Measurements from ENCODE around the gene SP8. TPM values are rescaled to one million over a fixed set of nuclear protein-coding genes. Genes with fewer than 3 reads are reported as not detected.

Gene SP8
- total RNA-seq, 1 donor from 2014 or later: not detected

DNA sequence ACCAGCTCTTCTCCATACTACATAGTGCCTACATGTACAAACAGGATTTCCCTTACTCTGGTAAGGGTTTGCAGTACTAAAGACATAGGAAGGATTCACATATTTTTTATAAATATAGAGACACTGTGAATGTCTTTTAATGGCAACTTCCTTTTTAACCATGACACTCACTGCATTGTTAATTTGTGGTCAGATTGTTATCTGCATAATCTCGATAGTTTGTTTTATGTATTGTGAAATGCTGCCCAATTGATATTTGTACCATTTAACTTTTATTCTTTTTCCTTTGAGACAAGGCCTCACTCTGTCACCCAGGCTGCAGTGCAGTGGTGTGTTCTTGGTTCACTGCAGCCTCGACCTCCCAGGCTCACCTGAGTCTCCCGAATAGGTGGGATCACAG, 39.7 kb downstream of the SP8 start:
- TF ChIP-seq CTCF (IDR thresholded peaks at IDR 0.05; ENCODE audit: borderline replicate concordance): no peak
- Histone ChIP-seq H3K4me3 (no peak overlapping the region), H3K27ac (replicated peaks) (no peak overlapping the region), H3K36me3 (no peaks in the 10 kb centered on the region), H3K27me3 (ENCODE audit: low read depth) (peaks cover 28% of the 10 kb centered on the region), H3K4me1 (no peaks in the 10 kb centered on the region), H3K9me3 (replicated peaks) (no peaks in the 10 kb centered on the region)
- no peak for DNase-seq
- intact Hi-C loops (cut with micrococcal nuclease): no loop called here

DNA sequence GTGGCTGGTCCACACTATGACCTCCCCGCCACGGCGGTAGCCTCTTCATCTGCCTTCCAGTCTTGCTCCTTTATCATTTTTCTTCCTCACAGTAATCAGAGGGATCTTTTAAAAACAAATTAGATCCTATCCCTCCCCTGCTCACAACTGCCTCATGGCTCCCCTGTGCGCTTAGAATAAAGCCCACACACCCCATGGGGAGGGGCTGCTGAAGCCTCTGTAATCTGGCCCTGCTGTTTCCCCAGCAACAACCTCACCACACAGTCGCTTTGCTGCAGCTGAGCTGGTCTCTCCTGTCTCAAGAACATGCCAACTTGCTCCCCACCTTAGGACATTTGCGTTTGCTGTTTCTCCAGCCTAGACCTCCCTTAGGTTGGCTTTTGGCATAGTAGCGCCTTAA, 41.0 kb downstream of the SP8 start:
- no peak for DNase-seq
- H3K36me3 ChIP-seq: no peaks in the 10 kb centered on the region
- H3K4me3 ChIP-seq: no peak overlapping the region
- H3K27me3 ChIP-seq (ENCODE audit: low read depth): peaks cover 21% of the 10 kb centered on the region
- no peaks in the 10 kb centered on the region for H3K4me1 ChIP-seq
- TF ChIP-seq CTCF (IDR thresholded peaks at IDR 0.05; ENCODE audit: borderline replicate concordance): no peak
- no peaks in the 10 kb centered on the region for H3K9me3 ChIP-seq (replicated peaks)
- intact Hi-C loops (cut with micrococcal nuclease): no loop called here
- no peak overlapping the region for H3K27ac ChIP-seq (replicated peaks)

- DNase-seq: no peak
- Histone ChIP-seq H3K4me1 (no peaks in the 10 kb centered on the region), H3K9me3 (replicated peaks) (no peaks in the 10 kb centered on the region), H3K27ac (replicated peaks) (no peak overlapping the region), H3K4me3 (no peak overlapping the region), H3K36me3 (no peaks in the 10 kb centered on the region), H3K27me3 (ENCODE audit: low read depth) (peaks cover 20% of the 10 kb centered on the region)
- no peak for TF ChIP-seq CTCF (IDR thresholded peaks at IDR 0.05; ENCODE audit: borderline replicate concordance)
- intact Hi-C loops (cut with micrococcal nuclease): no loop called here
Measured at GRCh38 chr7:20744954-20745446, 41.7 kb downstream of the SP8 start.

DNA sequence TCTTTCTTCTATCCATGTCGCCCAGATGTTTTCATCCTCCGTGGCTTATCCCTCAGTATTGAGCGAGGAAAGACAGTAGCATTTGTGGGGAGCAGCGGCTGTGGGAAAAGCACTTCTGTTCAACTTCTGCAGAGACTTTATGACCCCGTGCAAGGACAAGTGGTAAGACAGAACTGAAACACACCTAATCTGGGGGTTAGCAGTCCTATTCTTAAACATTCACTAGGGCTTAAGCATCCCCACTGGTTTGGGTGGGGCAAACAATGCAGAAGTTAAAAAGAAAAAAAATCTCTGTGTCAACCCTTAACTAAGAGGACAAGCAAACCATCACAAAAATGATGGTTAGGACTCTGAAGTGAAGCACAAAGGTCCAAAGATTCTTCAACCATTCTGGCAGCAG, 43.8 kb downstream of the SP8 start:
- H3K27me3 ChIP-seq (ENCODE audit: low read depth): peaks cover 20% of the 10 kb centered on the region
- no peak overlapping the region for H3K4me3 ChIP-seq
- H3K36me3 ChIP-seq: no peaks in the 10 kb centered on the region
- no peaks in the 10 kb centered on the region for H3K9me3 ChIP-seq (replicated peaks)
- intact Hi-C loops (cut with micrococcal nuclease): no loop called here
- no peak for TF ChIP-seq CTCF (IDR thresholded peaks at IDR 0.05; ENCODE audit: borderline replicate concordance)
- no peak for DNase-seq
- no peak overlapping the region for H3K27ac ChIP-seq (replicated peaks)
- H3K4me1 ChIP-seq: no peaks in the 10 kb centered on the region

- no peak overlapping the region for H3K27ac ChIP-seq (replicated peaks)
- H3K4me1 ChIP-seq: no peaks in the 10 kb centered on the region
- TF ChIP-seq CTCF (IDR thresholded peaks at IDR 0.05; ENCODE audit: borderline replicate concordance): no peak
- intact Hi-C loops (cut with micrococcal nuclease): no loop called here
- no peaks in the 10 kb centered on the region for H3K36me3 ChIP-seq
- no peaks in the 10 kb centered on the region for H3K9me3 ChIP-seq (replicated peaks)
- DNase-seq: no peak
- peaks cover 20% of the 10 kb centered on the region for H3K27me3 ChIP-seq (ENCODE audit: low read depth)
- H3K4me3 ChIP-seq: no peak overlapping the region
Measured at GRCh38 chr7:20741801-20742200, 44.9 kb downstream of the SP8 start.

Data from left ventricle myocardium inferior (tissue), 1 donor.